Vagina (tissue), 2 donors: Measurements from ENCODE around the gene HOXB6. TPM values are rescaled to one million over a fixed set of nuclear protein-coding genes. Genes with fewer than 3 reads are reported as not detected.
A peak's percentile ranks its signal among the peaks of the same experiment; 100 is the strongest.

ENCODE experiments used
- DNase-seq, 2 donors: peaks; one replicate each; pipeline ENCODE4 v3.0.0-alpha.2; 2017; ENCODE audit errors: extremely low spot score in 2 of 2
- H3K27ac ChIP-seq: fragments of 200-600 bp; sonication (generic); one replicate; pipeline ENCODE4 v1.5.1; 2019
- H3K27me3 ChIP-seq: fragments of 200-600 bp; sonication (generic); one replicate; pipeline ENCODE4 v1.5.1; 2019
- H3K36me3 ChIP-seq, 2 donors: fragments of 200-600 bp; sonication (generic); one replicate each; pipeline ENCODE4 v1.5.1; 2017 to 2019
- H3K4me1 ChIP-seq: fragments of 200-600 bp; sonication (generic); one replicate; pipeline ENCODE4 v1.5.1; 2019
- H3K4me3 ChIP-seq, 2 donors: fragments of 200-600 bp; sonication (generic); 1 replicate in 1 of 2; 2 replicates in 1 of 2; pipeline ENCODE4 v1.5.1; 2016 to 2019
- H3K9me3 ChIP-seq: fragments of 200-600 bp; sonication (generic); one replicate; pipeline ENCODE4 v1.5.1; 2019
- POLR2A ChIP-seq, 2 donors: fragments of 450-650 bp; IDR thresholded peaks; one replicate each; pipeline ENCODE4 v1.6.1; 2017; ENCODE audit warnings: antibody characterized with exemption in 2 of 2, mild to moderate bottlenecking in 2 of 2, moderate library complexity in 2 of 2
- POLR2AphosphoS5 ChIP-seq, 2 donors: sonication (generic); formaldehyde crosslinking; IDR thresholded peaks; one replicate each; pipeline ENCODE4 v1.9.0; 2017; ENCODE audit warnings: antibody characterized with exemption in 2 of 2, mild to moderate bottlenecking in 2 of 2, low read depth in 1 of 2; ENCODE audit not compliant: insufficient read depth in 1 of 2
- intact Hi-C: fragments of 100-400 bp; cut with DNase I; formaldehyde crosslinking; loops from one replicate; pipeline ENCODE4 v1.15.1; 2023
- total RNA-seq: library from RNA; depleted of rRNA; stranded (reverse); fragments of >200 nt; gene quantifications from one replicate; pipeline ENCODE4 v1.2.3, GENCODE V29; 2016
- TF ChIP-seq, protein P1 (sequence below), 3 experiments: fragments of 450-650 bp in 2 of 3; fragments of 200-600 bp in 1 of 3; sonication (generic) in 1 of 3; IDR thresholded peaks; one replicate each; pipeline ENCODE4 v1.5.1; 2017 to 2019; ENCODE audit warnings: antibody characterized with exemption in 3 of 3, mild to moderate bottlenecking in 2 of 3, moderate library complexity in 2 of 3

Gene HOXB6
- total RNA-seq, 1 donor from 2014 or later: 1.2 TPM

DNA sequence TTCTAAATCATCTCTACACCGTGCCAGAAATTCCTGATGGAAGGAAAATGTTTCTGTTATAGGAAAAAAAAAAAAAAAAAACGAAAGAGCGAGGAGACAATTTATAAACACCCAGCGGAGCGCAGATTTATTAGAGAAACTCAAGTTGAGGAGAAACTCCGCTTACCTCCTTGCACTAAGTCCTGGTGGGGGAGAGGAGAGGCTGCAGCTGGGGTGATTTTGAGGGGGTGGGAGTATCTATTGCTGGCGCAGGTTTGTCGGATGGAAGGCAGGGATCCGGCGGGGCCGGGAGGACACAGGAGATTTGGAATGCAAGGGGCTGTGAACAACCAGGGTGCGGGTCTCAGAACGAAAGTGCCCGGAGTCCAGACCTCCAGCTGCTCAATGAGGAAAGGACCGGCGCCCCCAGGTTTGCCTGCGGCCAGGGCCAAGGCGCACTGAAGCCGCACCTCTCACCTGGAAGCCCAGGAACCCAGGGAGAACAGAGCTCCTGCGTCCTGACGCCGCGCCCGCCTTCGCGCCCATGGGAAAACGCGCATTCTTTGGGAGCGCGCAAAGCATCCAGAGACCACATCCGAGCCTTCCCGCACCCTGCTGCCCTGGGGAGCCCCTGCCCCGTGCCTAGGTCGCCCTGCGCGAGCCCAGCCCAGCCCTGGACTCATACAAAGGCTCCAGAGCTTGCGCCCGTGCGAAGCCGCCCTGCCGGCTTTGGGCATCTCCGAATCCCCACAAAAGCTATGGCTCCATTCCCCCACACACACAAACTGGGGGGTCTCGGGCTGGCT lies 12.9 kb upstream of the HOXB6 start:
- intact Hi-C loops: no loop called here
- H3K27ac ChIP-seq: no peak overlapping the region
- DNase-seq: no peak
- H3K36me3 ChIP-seq: no peaks in the 10 kb centered on the region
- H3K4me1 ChIP-seq: peaks cover 16% of the 10 kb centered on the region
- no peaks in the 10 kb centered on the region for H3K9me3 ChIP-seq
- TF ChIP-seq POLR2A (IDR thresholded peaks at IDR 0.05) (no peak), POLR2AphosphoS5 (IDR thresholded peaks at IDR 0.05; ENCODE audit: insufficient read depth in 1 of 2, low read depth in 1 of 2) (no peak)
- TF ChIP-seq, protein P1, sequence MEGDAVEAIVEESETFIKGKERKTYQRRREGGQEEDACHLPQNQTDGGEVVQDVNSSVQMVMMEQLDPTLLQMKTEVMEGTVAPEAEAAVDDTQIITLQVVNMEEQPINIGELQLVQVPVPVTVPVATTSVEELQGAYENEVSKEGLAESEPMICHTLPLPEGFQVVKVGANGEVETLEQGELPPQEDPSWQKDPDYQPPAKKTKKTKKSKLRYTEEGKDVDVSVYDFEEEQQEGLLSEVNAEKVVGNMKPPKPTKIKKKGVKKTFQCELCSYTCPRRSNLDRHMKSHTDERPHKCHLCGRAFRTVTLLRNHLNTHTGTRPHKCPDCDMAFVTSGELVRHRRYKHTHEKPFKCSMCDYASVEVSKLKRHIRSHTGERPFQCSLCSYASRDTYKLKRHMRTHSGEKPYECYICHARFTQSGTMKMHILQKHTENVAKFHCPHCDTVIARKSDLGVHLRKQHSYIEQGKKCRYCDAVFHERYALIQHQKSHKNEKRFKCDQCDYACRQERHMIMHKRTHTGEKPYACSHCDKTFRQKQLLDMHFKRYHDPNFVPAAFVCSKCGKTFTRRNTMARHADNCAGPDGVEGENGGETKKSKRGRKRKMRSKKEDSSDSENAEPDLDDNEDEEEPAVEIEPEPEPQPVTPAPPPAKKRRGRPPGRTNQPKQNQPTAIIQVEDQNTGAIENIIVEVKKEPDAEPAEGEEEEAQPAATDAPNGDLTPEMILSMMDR (IDR thresholded peaks at IDR 0.05): no peak
- no peak overlapping the region for H3K4me3 ChIP-seq
- peaks cover 24% of the 10 kb centered on the region for H3K27me3 ChIP-seq

DNA sequence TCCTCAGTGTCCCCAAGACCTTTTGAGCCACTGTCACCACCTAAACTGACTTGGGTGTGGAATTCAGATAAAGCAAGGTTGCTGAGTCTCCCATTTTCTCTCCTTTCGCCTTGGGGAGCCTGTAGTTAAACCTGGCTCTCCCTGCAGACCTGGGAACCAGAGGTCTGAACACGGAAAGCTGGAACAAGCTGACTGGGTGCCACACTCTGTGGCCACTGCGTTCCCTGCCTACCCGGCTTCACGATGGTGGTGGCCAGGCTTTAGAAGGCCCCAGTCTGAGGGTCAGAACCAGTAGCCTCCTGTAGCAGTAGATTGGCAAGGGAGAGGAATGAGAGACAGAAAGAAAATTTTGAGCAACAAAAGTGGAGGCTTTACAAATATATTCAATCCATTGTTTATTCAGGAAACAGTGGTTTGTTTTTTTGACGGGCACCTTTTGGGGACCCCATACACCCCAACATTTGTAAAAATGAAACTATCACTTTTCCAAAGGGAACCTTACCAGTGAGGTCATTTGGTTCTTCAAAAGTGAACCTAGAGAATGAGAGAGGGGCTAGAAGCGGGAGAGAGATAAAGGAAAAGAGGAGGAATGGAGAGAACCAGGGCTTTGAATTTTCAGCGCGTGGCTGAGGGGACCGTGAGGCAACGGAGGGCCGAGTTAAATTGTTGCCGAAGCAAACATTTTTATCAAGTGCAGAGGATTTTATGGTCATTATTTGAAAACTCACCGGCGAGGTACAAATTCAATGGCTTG lies 12.1 kb upstream of the HOXB6 start:
- H3K36me3 ChIP-seq: no peaks in the 10 kb centered on the region
- intact Hi-C loops: no loop called here
- H3K4me1 ChIP-seq: peaks cover 18% of the 10 kb centered on the region
- H3K27ac ChIP-seq: no peak overlapping the region
- no peaks in the 10 kb centered on the region for H3K9me3 ChIP-seq
- H3K4me3 ChIP-seq: no peak overlapping the region
- H3K27me3 ChIP-seq: peaks cover 18% of the 10 kb centered on the region
- no peak for DNase-seq
- TF ChIP-seq POLR2AphosphoS5 (IDR thresholded peaks at IDR 0.05; ENCODE audit: insufficient read depth in 1 of 2, low read depth in 1 of 2) (no peak), POLR2A (IDR thresholded peaks at IDR 0.05) (no peak)
- TF ChIP-seq, protein P1 (IDR thresholded peaks at IDR 0.05): no peak

DNA sequence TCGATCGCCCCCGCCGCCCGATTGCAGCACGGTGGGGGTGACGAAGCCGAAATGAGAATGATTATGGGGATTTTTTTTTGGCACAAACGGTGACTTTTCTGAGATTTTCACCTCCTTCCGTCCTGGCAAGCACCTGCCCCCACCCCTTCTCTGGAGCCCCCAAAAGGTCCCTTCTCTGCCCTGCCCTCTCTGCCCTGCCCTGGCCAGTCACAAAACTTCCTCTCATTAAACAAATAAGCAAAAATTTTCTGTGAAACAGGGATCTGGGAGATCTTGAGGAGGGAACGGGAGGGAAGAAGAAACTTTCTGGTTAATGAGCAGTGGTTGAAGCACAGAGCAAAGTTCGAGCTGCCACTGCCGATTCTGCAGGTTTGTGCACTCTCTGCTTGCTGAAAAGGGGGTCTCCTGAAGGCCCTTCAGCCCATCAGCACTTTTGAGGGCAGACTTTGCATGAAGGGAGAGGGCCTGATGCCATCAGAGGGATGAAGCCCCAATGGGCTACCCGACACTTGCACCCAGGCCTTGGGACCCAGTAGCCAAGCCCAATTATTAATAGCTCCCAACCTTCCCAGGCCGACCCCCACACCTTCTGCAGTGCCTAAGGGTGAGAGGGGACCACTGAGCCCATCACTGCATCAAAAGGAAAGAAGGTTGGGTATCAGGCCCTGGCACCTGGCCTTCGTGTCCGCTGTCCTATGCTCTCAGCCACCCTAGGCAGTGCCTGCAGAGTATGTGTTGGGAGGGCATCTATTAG lies 11.4 kb upstream of the HOXB6 start:
- H3K9me3 ChIP-seq: no peaks in the 10 kb centered on the region
- H3K4me3 ChIP-seq: no peak overlapping the region
- no peaks in the 10 kb centered on the region for H3K36me3 ChIP-seq
- TF ChIP-seq POLR2A (IDR thresholded peaks at IDR 0.05): no peak
- TF ChIP-seq, protein P1 (IDR thresholded peaks at IDR 0.05): no peak
- no peak for TF ChIP-seq POLR2AphosphoS5 (IDR thresholded peaks at IDR 0.05; ENCODE audit: insufficient read depth in 1 of 2, low read depth in 1 of 2)
- peaks cover 18% of the 10 kb centered on the region for H3K27me3 ChIP-seq
- no peak for DNase-seq
- H3K4me1 ChIP-seq: peaks cover 26% of the 10 kb centered on the region
- H3K27ac ChIP-seq: no peak overlapping the region
- intact Hi-C loops: no loop called here

DNA sequence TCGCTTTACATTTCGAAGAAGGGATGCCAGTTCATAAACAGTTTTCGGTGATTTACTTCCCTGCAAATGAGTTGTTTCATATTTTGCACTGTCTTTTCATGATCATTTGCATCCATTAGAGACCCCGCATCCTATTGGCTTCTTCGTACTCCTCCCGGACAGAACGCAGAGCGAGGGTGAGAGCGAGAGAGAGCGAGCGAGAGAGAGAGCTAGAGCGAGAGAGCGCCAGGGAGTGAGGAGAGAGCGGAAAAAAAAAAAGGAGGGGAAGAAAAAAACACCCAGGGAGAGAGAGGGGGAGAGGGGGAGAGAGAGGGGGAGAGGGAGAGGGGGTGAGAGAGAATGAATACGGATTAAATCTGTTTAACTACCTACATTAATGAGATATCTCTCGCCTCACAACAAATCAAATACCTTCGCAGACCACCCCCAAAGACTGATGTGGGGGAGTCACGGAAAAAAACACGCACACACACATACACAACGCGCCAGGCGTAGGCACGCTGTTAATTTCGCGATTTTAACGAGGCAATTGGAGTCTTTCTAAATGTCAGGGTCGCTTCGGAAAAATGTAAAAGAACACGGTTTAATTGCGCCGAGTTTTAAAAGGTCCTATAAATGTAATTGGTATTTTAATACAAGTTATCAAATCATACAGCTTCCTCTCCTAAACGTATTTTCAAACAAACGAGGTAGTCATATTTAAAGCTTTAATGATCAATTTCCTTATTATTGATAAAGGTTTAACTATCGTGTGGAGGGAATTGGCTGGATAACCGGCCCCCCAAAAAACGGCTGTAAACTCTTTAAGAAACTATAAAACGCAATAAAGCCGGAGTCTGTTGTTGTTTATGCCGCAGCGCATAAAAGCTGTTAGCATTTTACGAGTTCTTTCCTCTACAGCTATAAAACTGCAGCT lies 10.5 kb upstream of the HOXB6 start, which contains the start of gene HOXB8:
Gene HOXB8 (minus strand): TSS at position 246 of the 916 bp plus-strand sequence. CDS start 588 bp downstream, outside the sequence.
- intact Hi-C loops: no loop called here
- TF ChIP-seq, protein P1 (IDR thresholded peaks at IDR 0.05): no peak
- no peak for TF ChIP-seq POLR2A (IDR thresholded peaks at IDR 0.05)
- TF ChIP-seq POLR2AphosphoS5 (IDR thresholded peaks at IDR 0.05; ENCODE audit: insufficient read depth in 1 of 2, low read depth in 1 of 2): no peak
- no peak for DNase-seq
- Histone ChIP-seq H3K9me3 (no peaks in the 10 kb centered on the region), H3K36me3 (no peaks in the 10 kb centered on the region), H3K27me3 (peaks cover 18% of the 10 kb centered on the region), H3K4me1 (peaks cover 34% of the 10 kb centered on the region), H3K4me3 (peak within 1 kb of the TSS; percentile 36 to 60), H3K27ac (no peak within 1 kb of the TSS)
